Activated gamma-delta T cell treated with anti-CD3 and anti-CD28 coated beads, Interleukin-2, amount 50 U/mL, for 16 hours (primary cell): ENCODE measurements around the gene TOR2A.
"Not testable (repeated sequence)": the region's sequence is repeated elsewhere in the genome, so short reads cannot be mapped to it uniquely, and the experiment has no call there.

Experiments used
- DNase-seq: peaks from one replicate; pipeline ENCODE4 v3.0.0-alpha.2; 2020; ENCODE audit warnings: low read depth

The TOR2A gene

GRCh38 chr9:127734747-127735529 is at the start of gene TOR2A:
TSS of gene TOR2A (minus strand) at chr9:127735294. CDS start at chr9:127735270, 24 bp downstream.
- peak; percentile 98 for DNase-seq

DNA sequence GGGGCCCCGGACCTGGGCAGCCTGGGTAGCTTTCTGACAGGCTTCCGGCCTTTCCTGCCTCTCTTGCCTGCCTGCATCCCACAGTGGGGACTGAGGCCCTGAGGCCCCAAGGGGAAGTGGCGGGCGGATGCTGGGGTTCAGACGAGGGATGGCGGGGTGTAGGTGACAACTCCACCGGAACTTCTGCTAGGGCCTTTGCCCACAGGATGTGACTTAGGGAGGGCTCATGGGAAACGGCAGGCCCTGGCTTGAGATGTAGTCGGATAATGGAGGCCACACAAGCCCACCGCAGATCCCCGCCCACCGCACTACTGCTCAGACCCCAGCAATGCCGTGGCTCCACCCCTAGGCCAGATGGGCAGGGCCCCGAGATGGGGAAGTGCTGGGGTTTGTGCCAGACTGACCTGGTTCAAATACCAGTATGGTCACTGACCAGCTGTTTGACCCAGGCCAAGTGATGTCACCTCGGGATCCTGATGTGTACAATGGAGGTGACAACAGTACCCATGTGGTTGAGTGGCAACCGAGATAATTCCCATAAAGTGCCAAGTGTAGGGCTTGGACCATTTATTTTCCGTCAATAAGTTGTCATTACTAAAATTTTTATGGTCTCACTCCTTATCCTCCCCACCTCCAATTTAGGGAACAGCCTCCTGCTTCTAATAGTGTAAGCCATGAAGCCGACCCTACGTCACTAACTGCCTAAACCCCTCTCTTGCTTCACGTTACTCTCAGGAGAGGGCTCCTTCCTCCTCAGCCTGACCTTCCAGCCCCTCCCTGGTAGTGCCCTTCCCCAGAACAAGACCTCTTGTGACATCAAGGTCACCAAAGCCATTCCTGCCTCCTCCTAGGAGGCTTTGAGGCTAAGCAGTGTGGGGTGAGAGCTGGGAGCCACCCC is 48.3 kb upstream of the TOR2A start:
- peak; percentile 70 for DNase-seq

DNA sequence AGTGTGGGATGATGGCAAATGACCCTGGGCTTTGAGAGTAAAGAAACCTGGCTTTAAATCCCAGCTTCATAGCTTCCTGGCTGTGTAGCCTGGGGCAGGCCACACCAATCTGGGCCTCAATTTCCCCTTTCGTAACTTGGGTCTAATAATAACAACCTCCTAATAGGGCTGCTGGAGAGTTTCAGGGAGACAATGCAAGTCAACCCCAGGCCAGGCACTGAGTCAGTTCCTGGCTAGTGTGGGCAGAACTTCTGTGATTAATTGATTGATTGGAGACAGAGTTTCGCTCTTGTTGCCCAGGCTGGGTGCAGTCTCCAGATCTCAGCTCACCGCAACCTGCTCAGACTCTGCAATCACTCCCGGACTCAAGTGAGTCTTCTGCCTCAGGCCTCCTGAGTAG is 46.7 kb upstream of the TOR2A start:
- DNase-seq = no peak

DNA sequence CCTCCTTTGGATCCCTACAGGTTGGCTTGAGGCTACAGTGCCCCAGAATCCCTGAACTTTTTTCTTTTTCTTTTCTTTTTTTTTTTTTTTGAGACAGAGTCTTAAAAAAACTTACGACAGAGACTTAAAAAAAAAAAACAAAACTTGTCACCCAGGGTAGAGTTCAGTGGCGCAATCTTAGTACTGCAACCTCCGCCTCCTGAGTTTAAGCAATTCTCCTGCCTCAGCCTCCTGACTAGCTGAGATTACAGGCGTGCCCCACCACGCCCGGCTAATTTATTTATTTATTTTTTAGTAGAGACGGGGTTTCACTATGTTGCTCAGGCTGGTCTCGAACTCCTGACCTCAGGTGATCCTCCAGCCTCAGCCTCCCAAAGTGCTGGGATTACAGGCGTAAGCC is 45.8 kb upstream of the TOR2A start:
- not testable (repeated sequence) for DNase-seq

- no peak for DNase-seq
These were observed 45.2 kb upstream of the TOR2A start for GRCh38 chr9:127780126-127780885.

DNA sequence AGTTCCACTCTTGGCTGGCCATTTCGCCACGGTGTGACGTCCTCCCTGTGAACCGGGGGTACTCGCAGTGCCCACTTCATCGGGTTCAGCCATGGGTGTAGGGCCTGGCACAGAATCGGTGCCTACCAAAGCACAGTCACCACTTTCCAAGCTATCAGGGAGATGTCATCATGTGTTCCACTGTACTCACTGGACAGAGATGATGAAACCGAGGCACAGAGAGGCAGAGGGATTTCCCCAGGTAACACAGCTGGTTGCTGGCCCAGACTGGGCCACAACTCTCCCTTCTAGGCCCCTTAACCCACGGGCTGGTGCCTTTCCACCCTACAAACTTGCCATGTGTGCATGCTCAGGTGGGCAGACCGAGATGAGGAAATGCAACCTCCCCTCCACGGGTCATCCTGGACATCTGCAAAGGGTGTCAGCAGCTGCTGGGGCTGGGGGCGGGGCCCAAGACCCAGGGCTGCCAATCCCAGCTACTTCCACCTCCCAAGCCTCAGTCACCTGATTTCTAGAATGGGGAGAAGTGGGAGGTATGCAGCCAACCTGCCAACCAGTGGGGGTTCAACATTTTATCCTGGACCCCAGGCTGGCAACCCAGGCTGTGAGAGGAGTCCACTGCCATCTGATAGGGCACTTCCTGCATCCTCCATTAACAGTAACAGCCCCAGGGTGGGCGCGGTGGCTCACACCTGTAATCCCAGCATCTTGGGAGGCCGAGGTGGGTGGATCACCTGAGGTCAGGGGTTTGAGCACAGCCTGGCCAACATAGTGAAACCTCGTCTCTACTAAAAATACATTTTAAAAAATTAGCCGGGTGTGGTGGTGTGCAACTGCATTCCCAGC is 44.3 kb upstream of the TOR2A start:
- DNase-seq = peak; percentile 55

GRCh38 chr9:127778280-127779135 is 43.4 kb upstream of the TOR2A start, which contains the start of gene SH2D3C:
TSS of gene SH2D3C (minus strand) at chr9:127778666. CDS start at chr9:127778627, 39 bp downstream.
- DNase-seq = no peak

- no peak for DNase-seq
These were observed 42.4 kb upstream of the TOR2A start for GRCh38 chr9:127777368-127777980.

DNA sequence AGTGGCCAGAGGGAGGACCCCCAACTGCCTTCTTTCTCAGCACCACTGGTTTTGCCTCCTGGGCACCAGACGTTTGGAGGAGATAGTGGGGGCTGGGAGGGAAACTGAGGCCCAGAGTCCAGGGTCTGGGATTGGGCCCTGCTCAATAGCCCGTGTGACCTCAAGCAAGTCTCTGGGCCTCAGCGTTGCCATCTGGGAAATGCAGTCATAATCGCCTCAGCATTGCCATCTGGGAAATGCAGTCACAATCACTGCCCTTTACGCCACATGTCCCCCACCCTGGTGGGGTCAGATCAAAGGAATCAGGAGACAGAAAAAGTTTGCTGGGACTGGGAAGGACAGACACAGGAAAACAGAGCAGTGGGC is 41.8 kb upstream of the TOR2A start:
- no peak for DNase-seq

DNA sequence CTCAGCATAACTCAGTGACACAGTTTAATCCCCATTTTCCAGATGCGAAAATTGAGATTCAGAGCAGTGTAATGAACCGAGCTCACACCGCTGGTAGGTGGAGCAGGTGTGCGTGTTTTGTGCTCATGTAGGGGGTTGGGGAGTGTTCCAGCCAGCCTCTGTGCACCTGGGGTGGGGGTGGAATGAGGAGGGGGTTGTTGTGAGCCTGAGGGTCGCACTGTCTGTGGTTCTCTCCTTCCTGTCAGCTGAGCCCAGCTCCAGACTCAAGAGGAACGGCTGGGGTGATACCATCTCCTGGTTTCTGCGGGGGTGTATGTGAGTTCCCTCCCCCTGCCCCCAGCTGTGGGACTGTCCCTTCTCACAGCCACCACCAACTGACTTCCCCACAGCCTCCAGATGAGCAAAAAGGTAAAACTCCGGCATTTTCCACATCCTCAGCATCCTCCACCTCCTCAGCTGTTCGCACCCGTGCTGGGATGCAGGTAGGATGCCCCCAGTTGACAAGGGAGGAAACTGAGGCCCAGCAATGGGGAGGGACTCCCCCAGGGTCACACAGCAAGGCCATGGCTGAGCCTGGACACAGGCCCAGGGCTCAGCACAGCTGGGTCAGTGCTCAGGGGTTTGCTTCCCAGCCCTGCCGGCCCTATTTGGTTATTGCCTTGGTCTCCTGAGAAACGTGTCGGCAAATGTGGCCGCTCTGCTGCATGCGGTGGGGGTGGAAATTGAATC is 41.3 kb upstream of the TOR2A start:
- DNase-seq = peak; percentile 60

- no peak for DNase-seq
These were observed 38.9 kb upstream of the TOR2A start for GRCh38 chr9:127773981-127774380.

DNA sequence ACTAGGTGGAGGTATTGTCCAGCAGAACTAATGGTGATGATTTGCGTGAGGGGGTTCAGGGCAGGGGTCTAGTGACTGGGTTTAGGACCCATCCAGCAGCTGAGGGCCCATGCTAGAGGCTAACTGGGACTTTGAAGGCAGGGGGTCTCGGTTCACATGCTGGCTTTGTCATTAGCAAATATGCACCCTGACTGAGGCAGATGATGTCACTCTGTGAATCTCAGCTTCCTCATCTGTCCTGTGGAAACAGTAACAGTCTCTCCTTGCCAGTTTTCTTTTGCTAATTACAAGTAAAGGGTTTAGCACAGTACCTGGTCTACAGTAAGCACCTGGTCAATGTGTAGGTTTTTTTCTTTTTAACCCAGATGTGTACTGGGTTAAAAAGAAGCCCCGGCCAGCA is 38.2 kb upstream of the TOR2A start:
- no peak for DNase-seq

DNA sequence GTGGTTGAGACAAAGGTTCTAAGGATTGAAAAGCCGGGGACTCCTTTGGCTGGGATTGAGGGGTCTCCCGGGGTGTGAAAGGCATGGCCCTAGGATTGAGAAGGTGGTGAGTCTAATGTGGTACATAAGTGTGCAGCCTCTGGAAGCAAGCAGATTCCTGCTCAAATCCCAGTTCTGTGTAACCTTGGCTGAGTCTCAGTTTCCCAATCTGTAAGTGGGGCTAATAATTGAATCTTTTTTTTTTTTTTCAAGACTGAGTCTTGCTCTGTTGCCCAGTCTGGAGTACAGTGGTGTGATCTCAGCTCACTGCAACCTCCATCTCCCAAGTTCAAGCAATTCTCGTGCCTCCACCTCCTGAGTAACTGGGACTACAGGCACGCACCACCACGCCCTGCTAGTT is 37.5 kb upstream of the TOR2A start:
- no peak for DNase-seq

- DNase-seq = no peak
These were observed 36.6 kb upstream of the TOR2A start for GRCh38 chr9:127771570-127772189.

GRCh38 chr9:127770905-127771569 is 35.9 kb upstream of the TOR2A start:
- DNase-seq = peak; percentile 88

DNA sequence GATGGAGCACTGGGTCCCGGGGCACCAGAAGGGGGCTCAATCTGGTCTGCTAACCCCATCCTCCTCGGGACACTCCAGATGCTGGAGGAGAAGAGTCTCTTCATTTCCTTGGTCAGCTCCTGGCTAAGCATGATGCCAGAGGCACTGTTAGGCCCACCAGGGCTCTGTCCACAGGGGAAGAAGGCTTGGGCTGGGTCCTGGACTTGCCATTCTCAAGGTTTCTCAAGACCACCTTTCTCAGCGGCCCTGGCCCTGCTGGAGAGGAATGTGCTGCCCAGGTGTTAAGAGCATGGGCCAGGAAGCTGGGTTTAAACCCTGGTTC is 35.5 kb upstream of the TOR2A start:
- DNase-seq = no peak

GRCh38 chr9:127769929-127770582 is 35.0 kb upstream of the TOR2A start:
- DNase-seq = no peak

- DNase-seq = no peak
These were observed 34.0 kb upstream of the TOR2A start for GRCh38 chr9:127769101-127769500.
